ENCODE data around the gene DEFB123.
"Not testable (repeated sequence)": the region's sequence is repeated elsewhere in the genome, so short reads cannot be mapped to it uniquely, and the experiment has no call there.

The DEFB123 gene, protein sequence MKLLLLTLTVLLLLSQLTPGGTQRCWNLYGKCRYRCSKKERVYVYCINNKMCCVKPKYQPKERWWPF

DNA sequence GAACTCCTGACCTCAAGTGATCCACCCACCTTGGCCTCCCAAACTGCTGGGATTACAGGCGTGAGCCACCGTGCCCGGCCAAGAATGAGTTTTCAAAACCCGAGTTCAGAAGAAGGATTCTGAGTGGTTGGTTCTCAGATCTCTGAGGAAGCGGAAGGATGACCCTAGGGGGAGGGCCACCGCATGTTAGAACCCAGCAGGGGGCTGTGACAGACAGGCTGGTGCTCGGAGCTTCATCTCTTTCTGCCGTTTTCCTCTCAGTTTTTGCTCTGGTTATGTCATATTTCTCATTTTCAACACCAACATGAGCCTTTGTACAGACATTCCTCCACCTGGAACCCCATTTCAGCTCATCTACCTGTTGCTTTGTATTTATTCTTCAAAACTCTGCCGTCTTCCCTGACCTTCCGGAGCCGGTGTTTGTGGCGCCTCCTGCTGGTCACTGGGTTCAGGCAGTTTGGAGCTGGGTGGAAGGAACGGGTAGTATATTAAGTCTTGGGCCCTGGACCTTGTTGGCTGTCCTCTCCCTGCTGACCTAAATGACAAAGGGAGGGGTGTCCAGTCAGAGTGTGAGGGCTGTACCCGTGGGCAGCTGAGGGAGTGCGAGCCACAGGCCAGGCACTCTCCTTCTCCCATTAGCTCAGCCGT lies at the start of gene DEFB123:
TSS of gene DEFB123 (plus strand) at position 621 of the 648 bp plus-strand sequence. CDS start 67 bp downstream, outside the sequence.
- DNase-seq (ENCODE audit: low spot score): no peak

DNA sequence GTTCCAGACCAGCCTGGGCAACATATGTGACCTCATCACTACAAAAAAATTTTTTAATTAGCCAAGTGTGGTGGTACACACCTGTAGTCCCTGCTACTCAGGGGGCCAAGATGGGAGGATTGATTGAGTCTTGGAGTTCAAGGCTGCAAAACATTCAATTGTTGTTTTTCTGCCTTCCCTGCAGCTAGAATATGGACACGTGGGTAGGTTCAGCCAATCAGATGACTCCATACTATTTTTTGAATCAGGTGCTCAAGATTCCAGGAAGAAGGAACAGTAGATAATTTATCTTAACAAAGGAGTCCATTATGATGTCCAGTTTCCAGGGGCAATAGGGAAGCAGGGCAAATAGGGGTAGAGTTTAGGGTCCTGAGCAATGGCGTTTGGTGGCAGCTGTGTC lies 47.6 kb upstream of the DEFB123 start:
- no peak for DNase-seq (ENCODE audit: low spot score)

DNA sequence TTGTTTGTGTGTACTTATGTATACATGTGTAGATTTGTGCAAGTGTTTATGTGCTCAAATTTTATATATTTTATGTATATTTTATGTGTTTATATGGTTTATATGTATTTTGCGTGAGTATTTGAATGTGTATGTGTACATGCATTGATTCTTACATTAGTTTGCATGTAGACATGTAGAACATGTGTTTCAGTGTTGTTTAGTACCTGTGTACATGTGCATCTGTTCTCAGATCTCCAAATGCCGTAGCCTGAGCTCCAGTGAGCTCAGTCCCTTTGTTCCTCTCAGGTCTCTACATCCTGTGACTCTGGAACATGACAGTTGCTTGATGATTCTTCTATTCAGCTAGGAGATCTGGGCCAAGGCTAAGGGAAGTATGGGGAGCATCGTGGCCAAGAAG lies 45.5 kb upstream of the DEFB123 start:
- DNase-seq (ENCODE audit: low spot score): no peak

DNA sequence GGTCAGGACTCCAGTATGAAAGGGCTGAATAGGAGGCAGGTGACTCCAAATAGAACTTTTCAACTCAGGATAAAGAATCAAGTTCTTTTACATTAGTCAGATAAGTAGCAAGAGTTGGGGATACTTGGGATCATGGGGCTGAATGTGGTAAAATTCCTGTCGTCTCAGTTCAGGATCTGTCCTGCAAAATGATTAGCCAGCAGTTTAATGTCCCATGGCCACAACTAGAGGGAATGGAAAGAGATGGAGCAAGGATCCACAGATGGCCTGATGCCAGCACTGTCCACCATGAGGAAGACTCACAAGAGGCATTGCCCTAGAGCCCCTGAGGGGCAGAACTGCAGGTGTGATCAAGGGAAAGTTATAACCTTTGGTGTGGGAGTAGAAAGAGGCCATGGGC lies 36.5 kb upstream of the DEFB123 start:
- DNase-seq (ENCODE audit: low spot score): no peak

DNA sequence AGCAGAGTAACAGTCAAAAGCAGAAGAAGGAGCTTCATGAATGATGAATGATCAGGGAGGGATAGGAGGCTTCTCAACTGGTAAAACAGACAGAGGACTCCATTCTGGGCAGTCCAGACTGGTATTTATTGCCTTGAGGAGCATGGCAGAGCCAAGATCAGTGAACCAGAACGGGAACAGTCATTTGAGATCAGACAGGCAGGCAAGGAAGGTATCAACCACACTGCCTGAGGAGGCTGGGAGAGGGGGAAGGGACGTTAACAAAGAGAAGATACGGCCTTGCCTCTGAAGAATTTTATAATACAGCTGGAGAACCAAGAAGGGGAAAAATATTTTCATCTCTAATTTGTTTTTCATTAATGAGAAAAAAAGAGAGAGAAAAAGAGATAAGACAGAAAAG lies 34.3 kb upstream of the DEFB123 start, which contains the start of gene DEFB121:
TSS of gene DEFB121 (minus strand) at position 101 of the 400 bp plus-strand sequence. CDS start at position 38, 63 bp downstream.
- DNase-seq (ENCODE audit: low spot score): no peak

DNA sequence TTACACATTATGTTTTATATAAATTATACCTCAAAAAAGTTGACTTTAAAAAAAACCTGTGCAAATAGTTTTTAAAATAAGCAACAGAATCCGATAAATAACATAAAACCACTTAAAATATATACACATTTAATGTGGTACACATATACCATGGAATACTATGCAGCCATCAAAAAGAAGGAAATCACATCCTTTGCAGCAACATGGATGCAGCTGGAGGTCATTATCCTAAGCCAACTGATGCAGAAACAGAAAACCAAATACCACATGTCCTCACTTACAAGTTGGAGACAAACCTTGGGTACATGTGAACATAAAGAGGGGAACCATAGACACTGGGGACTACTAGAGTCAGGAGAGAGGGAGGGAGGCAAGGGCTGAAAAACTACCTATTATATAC lies 30.4 kb upstream of the DEFB123 start:
- no peak for DNase-seq (ENCODE audit: low spot score)

DNA sequence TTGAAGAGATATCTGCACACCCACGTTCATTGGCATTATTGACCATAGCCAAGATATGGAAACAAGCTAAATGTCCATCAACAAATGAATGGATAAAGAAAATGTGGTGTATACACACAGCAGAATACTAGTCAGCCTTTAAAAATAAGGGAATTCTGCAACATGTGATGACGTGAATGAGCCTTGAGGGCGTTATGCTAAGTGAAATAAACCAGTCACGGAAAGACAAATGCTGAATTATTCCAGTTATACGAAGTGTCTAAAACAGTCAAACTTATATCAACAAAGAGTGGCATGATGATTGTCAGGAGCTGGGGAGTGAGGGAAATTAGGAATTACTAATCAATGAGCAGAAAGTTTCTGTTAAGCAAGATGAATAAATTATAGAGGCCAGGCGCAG lies 26.1 kb upstream of the DEFB123 start:
- DNase-seq (ENCODE audit: low spot score): no peak

DNA sequence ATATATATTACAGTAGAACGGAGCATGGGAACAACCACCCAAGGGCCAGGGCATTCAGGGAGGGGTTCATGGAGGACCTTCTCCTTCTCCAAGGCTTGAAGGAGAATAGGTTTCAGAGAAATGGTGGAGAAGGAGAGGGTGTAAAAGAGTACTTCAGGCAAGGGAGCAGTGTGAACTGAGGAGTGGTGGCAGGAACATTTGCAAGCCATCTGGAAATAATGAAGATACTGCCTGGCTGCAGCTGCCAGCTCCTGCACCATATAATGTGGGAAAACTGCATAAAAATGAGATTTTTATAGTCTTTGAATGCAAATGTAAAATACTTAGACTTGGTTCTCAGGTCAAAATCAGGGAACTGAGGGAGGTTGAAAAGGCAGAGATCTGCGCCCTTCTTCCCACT lies 24.8 kb upstream of the DEFB123 start:
- no peak for DNase-seq (ENCODE audit: low spot score)

DNA sequence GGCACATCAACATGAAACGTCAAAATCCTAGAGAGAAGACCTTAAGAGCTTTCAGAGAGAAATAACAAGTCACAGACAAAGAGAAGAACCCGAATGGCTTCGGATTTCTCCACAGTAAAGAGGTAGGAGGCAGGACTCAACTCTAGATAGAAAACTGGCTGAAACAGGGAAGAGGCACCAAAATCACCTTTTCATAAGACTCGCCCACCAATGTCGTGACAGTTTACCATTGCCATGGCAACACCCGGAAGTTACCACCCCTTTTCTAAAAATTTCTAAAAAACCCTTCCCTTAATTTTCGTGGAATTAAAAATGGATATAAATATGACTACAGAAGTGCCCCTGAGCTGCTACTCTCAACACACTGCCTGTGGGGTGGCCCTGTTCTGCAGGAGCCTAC lies 22.1 kb upstream of the DEFB123 start:
- no peak for DNase-seq (ENCODE audit: low spot score)

DNA sequence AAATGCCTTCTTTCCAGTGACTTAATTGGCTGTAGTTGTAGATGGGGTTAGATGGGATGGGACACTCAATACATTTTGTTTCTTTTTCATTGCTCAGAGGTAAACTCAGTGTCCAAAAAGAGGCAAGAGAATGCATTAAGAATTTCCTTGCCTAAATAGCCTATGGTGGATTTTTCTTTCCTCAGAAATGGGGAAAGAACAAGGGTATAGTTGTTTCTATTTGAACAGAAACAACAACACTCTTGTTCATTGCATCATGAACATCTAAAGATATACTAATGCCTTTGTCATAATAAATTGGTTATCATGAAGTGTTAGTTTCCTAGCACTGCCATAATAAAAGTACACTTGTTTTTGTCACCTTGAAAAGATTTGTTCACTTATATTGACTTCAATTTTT lies 14.6 kb upstream of the DEFB123 start:
- DNase-seq (ENCODE audit: low spot score): no peak

DNA sequence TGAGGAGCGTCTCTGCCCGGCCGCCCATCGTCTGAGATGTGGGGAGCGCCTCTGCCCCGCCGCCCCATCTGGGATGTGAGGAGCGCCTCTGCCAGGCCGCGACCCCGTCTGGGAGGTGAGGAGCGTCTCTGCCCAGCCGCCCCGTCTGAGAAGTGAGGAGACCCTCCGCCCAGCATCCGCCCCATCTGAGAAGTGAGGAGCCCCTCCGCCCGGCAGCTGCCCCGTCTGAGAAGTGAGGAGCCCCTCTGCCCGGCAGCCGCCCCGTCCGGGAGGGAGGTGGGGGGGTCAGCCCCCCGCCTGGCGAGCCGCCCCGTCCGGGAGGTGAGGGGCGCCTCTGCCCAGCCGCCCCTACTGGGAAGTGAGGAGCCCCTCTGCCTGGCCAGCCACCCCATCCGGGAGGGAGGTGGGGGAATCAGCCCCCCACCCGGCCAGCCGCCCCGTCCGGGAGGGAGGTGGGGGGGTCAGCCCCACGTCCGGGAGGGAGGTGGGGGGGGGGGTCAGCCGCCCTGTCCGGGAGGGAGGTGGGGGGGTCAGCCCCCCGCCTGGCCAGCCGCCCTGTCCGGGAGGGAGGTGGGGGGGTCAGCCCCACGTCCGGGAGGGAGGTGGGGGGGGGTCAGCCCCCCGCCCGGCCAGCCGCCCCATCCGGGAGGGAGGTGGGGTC lies 13.4 kb upstream of the DEFB123 start:
- DNase-seq (ENCODE audit: low spot score): not testable (repeated sequence)

DNA sequence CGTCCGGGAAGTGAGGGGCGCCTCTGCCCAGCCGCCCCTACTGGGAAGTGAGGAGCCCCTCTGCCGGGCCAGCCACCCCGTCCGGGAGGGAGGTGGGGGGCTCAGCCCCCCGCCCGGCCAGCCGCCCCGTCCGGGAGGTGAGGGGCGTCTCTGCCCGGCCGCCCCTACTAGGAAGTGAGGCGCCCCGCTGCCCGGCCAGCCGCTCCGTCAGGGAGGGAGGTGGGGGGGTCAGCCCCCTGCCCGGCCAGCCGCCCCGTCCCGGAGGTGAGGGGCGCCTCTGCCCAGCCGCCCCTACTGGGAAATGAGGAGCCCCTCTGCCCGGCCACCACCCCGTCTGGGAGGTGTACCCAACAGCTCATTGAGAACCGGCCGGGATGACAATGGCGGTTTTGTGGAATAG lies 12.9 kb upstream of the DEFB123 start:
- not testable (repeated sequence) for DNase-seq (ENCODE audit: low spot score)

DNA sequence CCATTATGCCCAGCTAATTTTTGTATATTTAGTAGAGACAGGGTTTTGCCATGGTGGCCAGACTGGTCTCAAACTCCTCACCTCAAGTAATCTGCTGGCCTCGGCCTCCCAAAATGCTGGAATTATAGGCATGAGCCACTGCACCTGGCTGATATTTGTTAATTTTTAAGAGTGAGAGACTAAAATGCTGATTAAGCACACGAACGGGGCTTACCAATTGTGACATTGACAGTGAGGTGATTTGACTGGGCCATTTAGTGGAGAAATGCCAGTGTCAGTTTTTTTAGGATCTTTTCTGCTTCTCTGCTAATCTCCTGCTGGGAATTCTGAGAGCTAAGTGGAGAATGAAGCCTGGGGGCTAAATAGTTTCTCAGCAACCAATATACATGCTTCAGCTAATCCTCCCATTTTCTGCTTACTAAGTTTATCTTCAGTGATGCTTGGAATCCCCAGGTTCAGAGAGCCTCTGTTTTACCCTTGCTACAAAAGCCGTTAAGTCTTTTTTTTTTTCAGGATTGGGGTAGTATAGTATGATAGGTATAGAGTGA lies 9.8 kb upstream of the DEFB123 start:
- DNase-seq (ENCODE audit: low spot score): no peak

DNA sequence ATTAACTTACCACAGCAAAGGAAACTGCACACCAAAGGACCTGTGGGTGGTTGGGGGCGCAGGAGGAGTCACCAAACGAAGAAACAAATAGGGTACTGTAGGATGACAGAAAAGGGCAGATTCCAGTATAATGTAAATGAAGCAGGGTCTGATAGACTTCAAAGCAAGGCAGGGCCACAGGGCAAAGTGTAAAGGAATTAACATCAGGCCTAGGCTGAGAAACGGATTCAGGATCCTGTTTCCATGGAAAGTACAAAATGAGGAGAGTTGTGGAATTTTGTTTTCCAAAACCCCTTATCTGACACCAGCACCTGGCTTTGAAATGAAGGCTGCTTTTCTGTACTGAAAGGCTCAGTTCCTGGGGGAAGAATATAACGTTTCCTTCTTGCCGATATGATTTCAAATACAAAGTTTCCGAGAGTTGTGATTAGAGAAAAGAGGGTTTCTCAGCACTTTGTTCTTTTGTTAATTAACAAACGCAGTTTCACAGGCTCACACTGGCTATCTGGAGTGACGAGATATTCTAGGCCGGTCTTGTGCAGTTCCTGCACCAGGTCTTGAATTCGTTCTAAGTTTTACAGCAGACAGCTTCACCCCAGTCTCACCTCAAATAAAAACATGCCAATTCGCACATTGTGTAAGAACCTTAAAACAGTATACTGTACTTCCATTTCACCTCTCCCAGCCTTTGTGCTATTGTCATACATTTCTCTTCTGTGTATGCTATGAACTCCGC lies 5.8 kb downstream of the DEFB123 start:
- DNase-seq (ENCODE audit: low spot score): no peak

DNA sequence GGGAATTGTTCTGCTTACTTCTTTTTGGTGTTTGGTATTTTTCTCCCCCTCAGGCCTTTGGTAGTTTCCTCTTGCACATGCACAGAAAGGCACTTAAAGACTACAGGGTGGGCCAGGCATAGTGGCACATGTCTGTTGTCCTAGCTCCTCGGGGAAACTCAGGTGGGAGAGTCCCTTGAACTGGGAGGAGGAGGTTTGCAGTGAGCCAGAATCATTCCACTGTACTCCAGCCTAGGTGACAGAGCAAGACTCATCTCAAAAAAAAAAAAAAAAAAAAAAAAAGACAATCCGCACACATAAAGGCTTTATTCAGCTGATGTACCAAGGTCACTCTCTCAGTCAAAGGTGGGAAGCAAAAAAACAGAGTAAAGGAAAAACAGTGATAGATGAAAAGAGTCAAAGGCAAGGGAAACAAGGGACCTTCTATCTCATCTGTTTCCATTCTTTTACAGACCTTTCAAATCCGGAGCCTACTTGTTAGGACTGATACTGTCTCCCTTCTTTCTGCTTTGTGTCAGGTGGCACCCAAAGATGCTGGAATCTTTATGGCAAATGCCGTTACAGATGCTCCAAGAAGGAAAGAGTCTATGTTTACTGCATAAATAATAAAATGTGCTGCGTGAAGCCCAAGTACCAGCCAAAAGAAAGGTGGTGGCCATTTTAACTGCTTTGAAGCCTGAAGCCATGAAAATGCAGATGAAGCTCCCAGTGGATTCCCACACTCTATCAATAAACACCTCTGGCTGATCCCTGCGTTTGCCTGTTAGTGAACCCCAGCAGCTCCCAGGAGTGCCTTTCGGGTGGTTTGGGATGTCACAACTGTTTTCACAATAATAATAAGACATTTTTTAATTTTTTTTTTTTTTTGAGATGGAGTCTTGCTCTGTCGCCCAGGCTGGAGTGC lies 9.3 kb downstream of the DEFB123 start:
- DNase-seq (ENCODE audit: low spot score): no peak

DNA sequence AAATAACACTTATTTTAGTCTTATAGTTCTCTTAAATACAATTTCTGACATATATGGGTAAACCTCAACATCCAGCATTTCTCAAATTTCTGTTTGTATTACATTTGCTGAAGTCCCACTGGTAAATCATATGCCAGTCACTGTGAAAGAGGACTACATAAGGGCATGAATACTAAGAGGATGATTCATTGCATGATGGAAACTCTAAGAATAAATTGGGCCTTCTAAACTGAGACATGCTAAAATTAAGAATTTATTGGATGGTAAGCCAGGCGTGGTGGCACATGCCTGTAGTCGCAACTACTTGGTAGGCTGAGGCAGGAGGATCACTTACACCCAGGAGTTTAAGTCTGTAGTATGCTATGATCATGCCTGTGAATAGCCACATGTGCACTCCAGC lies 12.1 kb downstream of the DEFB123 start:
- no peak for DNase-seq (ENCODE audit: low spot score)

DNA sequence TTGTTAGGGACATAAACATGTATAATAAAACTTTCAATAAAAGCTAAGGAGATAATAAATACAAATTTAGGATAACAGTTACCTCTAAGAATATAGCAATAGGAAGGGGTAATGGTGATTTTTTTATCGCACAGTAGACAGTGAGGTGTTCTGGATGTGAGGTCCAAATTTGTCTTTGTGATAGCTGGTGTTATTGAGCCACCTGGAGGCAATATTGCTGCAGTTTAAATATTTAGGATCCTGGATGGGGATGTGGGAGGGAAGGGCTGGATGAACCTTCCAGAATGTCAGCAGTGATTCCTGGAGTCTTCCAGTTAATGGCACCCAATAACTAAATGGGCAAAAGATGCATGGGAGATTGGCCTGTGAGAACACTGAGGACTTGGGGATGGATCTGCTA lies 13.9 kb downstream of the DEFB123 start:
- no peak for DNase-seq (ENCODE audit: low spot score)

DNA sequence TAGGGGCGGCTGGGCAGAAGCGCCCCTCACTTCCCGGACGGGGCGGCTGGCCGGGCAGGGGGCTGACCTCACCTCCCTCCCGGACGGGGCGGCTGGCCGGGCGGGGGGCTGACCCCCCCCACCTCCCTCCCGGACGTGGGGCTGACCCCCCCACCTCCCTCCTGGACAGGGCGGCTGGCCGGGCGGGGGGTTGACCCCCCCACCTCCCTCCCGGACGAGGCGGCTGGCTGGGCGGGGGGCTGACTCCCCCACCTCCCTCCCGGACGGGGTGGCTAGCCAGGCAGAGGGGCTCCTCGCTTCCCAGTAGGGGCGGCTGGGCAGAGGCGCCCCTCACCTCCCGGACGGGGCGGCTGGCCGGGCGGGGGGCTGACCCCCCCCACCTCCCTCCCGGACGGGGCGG lies 30.5 kb downstream of the DEFB123 start:
- DNase-seq (ENCODE audit: low spot score): not testable (repeated sequence)

DNA sequence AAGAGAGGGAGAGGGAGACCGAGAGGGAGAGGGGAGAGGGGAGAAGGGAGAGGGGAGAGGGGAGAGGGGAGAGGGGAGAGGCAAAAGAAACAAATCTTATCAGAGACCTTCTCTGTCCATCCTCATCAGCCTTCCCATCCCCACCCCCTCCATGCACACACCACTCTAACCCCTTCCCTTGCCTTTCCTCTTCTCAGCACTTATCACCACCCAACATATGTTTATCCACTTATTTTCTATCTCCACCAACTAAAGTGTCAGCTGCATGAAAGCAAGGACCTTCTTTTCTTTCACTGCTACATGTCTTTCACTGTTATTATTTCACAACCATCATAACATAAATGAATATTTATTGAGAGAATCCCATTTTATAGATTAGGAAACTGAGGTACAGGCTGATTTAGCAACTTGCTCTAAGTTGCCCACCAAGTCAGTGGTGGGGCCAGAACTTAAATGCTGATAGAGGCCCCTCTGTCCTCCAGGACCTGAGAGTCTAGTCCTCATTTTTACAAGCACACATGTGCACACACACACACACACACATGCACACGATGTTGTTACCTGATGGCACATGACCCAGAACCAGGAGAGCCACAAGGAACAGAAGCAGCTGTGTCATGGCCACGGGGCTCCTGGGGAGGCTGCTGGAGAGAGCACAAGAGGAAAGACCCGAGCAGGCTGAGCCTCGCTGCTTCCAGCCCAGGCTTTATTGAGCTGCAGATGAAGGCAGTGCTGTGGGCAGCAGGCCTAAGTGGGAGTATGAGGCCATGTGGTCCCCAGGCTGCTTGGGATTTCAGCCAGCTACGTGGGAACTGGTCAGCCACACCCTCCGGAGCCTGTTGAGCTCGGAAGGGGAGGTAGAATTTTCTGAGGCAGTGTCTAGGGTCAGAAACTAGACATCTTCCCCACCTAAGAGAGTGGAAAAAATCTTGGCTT lies 32.2 kb downstream of the DEFB123 start:
- no peak for DNase-seq (ENCODE audit: low spot score)

DNA sequence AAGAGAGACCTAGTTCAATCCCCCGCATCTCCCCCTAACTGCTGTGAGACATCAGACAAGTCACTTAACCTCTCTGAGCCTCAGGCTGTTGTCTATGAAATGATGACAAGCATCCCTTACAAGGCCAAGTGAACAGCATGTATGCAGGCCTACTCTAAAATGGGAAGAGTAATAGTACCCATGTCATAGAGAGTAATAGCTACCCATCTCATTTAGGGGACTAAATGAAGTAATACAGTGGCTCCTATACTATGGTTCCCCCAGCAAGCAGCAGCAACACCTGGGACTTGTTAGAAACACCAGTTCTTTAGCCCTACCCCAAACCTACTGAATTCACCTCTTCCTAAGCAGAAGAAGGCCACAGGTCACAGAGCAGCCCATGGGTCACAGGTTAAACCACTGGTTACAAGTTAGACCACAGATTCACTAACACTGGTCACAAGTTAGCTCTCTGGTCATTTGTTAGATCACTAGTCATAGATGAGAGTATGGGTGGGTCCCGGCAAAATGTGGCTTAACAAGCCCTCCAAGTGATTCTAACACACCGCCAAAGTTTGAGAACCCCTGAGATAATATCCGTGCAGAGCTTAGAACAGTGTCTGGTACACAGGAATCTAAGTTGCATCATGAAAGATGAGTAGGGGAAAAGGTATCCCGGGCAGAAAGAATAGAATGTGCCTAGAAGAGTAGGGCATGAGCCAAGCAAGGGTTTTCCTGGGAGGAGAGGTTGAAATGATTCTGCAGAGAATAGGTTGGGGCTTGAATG lies 33.1 kb downstream of the DEFB123 start:
- DNase-seq (ENCODE audit: low spot score): no peak

Measured in pons (tissue), 1 donor.